Ishikawa (cell line): Measurements from ENCODE around the gene DCLK1.

Source experiments
- CEBPB ChIP-seq: IDR thresholded peaks from 2 replicates; pipeline ENCODE4 v1.6.1; 2012
- CREB1 ChIP-seq: IDR thresholded peaks from 2 replicates; pipeline ENCODE4 v1.6.1; 2012; ENCODE audit warnings: low read depth
- EGR1 ChIP-seq: IDR thresholded peaks from 2 replicates; pipeline ENCODE4 v1.6.1; 2012
- EP300 ChIP-seq: IDR thresholded peaks from 2 replicates; pipeline ENCODE4 v1.6.1; 2012; ENCODE audit warnings: borderline replicate concordance
- FOXM1 ChIP-seq: IDR thresholded peaks from 2 replicates; pipeline ENCODE4 v1.6.1; 2012; ENCODE audit warnings: low read depth, borderline replicate concordance
- MAX ChIP-seq: IDR thresholded peaks from 2 replicates; pipeline ENCODE4 v1.6.1; 2012
- NFIC ChIP-seq: IDR thresholded peaks from 2 replicates; pipeline ENCODE4 v1.6.1; 2012
- RAD21 ChIP-seq: IDR thresholded peaks from 2 replicates; pipeline ENCODE4 v1.6.1; 2012; ENCODE audit warnings: low read depth
- REST ChIP-seq: IDR thresholded peaks from 2 replicates; pipeline ENCODE4 v1.6.1; 2012; ENCODE audit warnings: low read depth, mild to moderate bottlenecking
- TAF1 ChIP-seq: IDR thresholded peaks from 2 replicates; pipeline ENCODE4 v1.6.1; 2012; ENCODE audit warnings: low read depth, mild to moderate bottlenecking
- TCF12 ChIP-seq: IDR thresholded peaks from 2 replicates; pipeline ENCODE4 v1.6.1; 2012; ENCODE audit warnings: low read depth
- TEAD4 ChIP-seq: IDR thresholded peaks from 2 replicates; pipeline ENCODE4 v1.6.1; 2012
- USF1 ChIP-seq: IDR thresholded peaks from 2 replicates; pipeline ENCODE4 v1.6.1; 2012
- YY1 ChIP-seq: IDR thresholded peaks from 2 replicates; pipeline ENCODE4 v1.6.1; 2012; ENCODE audit warnings: low read depth
- ZBTB7A ChIP-seq: IDR thresholded peaks from 2 replicates; pipeline ENCODE4 v1.6.1; 2012; ENCODE audit warnings: low read depth

Gene DCLK1

GRCh38 chr13:36090592-36090991 lies 40.6 kb downstream of the DCLK1 start:
- TF ChIP-seq TAF1 (no peak), TCF12 (no peak), TEAD4 (no peak), RAD21 (no peak), REST (no peak), FOXM1 (no peak), EP300 (no peak), CREB1 (no peak), MAX (no peak), NFIC (no peak), CEBPB (no peak), EGR1 (no peak)

GRCh38 chr13:36089130-36089647 lies 42.0 kb downstream of the DCLK1 start:
- TF ChIP-seq MAX = no peak
- no peak for TF ChIP-seq NFIC
- TF ChIP-seq TAF1 = no peak
- no peak for TF ChIP-seq EP300

- TF ChIP-seq RAD21 = no peak
- no peak for TF ChIP-seq MAX
- TF ChIP-seq TCF12 = no peak
- TF ChIP-seq EGR1 = no peak
- TF ChIP-seq CREB1 = no peak
- no peak for TF ChIP-seq YY1
- TF ChIP-seq ZBTB7A = no peak
- TF ChIP-seq USF1 = no peak
- TF ChIP-seq REST = no peak
These were observed 42.7 kb downstream of the DCLK1 start for GRCh38 chr13:36088463-36088862.

GRCh38 chr13:36088001-36088400 lies 43.2 kb downstream of the DCLK1 start:
- TF ChIP-seq EGR1 = no peak
- no peak for TF ChIP-seq NFIC
- no peak for TF ChIP-seq TCF12
- TF ChIP-seq YY1 = no peak
- TF ChIP-seq TEAD4 = no peak
- TF ChIP-seq REST = no peak

GRCh38 chr13:36086117-36086516 lies 45.1 kb downstream of the DCLK1 start:
- TF ChIP-seq EGR1 = no peak
- no peak for TF ChIP-seq ZBTB7A
- no peak for TF ChIP-seq YY1
- no peak for TF ChIP-seq FOXM1
- TF ChIP-seq USF1 = no peak
- no peak for TF ChIP-seq RAD21
- no peak for TF ChIP-seq TEAD4
- TF ChIP-seq EP300 = no peak
- TF ChIP-seq TAF1 = no peak
- no peak for TF ChIP-seq MAX
- TF ChIP-seq CEBPB = no peak
- no peak for TF ChIP-seq CREB1
- TF ChIP-seq NFIC = no peak
- no peak for TF ChIP-seq TCF12
- no peak for TF ChIP-seq REST
